Heart right ventricle (tissue), 16 donors: ENCODE data around the gene PRR20E. TPM values are rescaled to one million over a fixed set of nuclear protein-coding genes. Genes with fewer than 3 reads are reported as not detected.
"Not testable (repeated sequence)": the region's sequence is repeated elsewhere in the genome, so short reads cannot be mapped to it uniquely, and the experiment has no call there.

Experiments
- ATAC-seq, 8 donors: fragments of 200-7000 bp; cut with Tn5 transposase; one replicate each; pipeline ENCODE4 v1.9.1; 2020; ENCODE audit warnings: mild to moderate bottlenecking in 8 of 8, moderate library complexity in 8 of 8, moderate number of reproducible peaks in 1 of 8
- DNase-seq, 2 donors: peaks; one replicate each; pipeline ENCODE4 v3.0.0-alpha.2; 2020
- H3K27ac ChIP-seq, 10 donors: fragments of 200-600 bp; sonication (generic) in 2 of 10; one replicate each; pipeline versions ENCODE4 v1.5.0 to v1.8.0; 2020 to 2022; ENCODE audit warnings: mild to moderate bottlenecking in 3 of 10
- H3K27me3 ChIP-seq, 7 donors: fragments of 200-600 bp; one replicate each; pipeline ENCODE4 v1.8.0; 2021 to 2022; ENCODE audit warnings: mild to moderate bottlenecking in 2 of 7
- H3K36me3 ChIP-seq, 9 donors: fragments of 200-600 bp; sonication (generic) in 1 of 9; one replicate each; pipeline versions ENCODE4 v1.5.0 to v1.8.0; 2020 to 2022; ENCODE audit warnings: mild to moderate bottlenecking in 2 of 9
- H3K4me1 ChIP-seq, 9 donors: fragments of 200-600 bp; sonication (generic) in 1 of 9; one replicate each; pipeline versions ENCODE4 v1.5.0 to v1.8.0; 2020 to 2022; ENCODE audit warnings: mild to moderate bottlenecking in 4 of 9
- H3K4me3 ChIP-seq, 10 donors: fragments of 200-600 bp; sonication (generic) in 2 of 10; one replicate each; pipeline versions ENCODE4 v1.5.0 to v1.8.0; 2020 to 2022; ENCODE audit warnings: mild to moderate bottlenecking in 7 of 10, moderate library complexity in 2 of 10
- H3K9me3 ChIP-seq, 11 donors: fragments of 200-600 bp in 10 of 11; sonication (generic) in 2 of 11; one replicate each; pipeline versions ENCODE4 v1.5.0 to v1.8.0; 2013 to 2022; ENCODE audit warnings: mild to moderate bottlenecking in 2 of 11, control low read depth in 1 of 11, moderate library complexity in 1 of 11
- WGBS, 2 donors: extraction: QIAGEN DNeasy Blood & Tissue Kit; methylation state at CpG; one replicate each; pipeline ENCODE4 v1.1.7; 2013; ENCODE audit warnings: inconsistent platforms in 1 of 2; 5-methylcytosine and 5-hydroxymethylcytosine counted together
- intact Hi-C, 10 donors: fragments of 100-400 bp; cut with DNase I; formaldehyde crosslinking; loops; one replicate each; pipeline versions ENCODE4 v1.11.1 to v1.14.2; 2022
- polyA plus RNA-seq, 2 donors: library from polyadenylated mRNA; stranded (reverse); fragments of 200-250 nt; gene quantifications; one replicate each; pipeline ENCODE4 v1.2.3, GENCODE V29; 2013
- total RNA-seq, 10 donors: library from RNA; stranded (reverse); fragmentation: NEBNext Ultra II Directional in 3 of 10; extraction: Animal tissue kit (Norgen Biotek cat#: 25700) in 3 of 10; gene quantifications; one replicate each; pipeline versions ENCODE4 v1.2.1 to v1.2.4, GENCODE V29; 2021 to 2023
- TF ChIP-seq, protein P1 (sequence below), 9 donors: fragments of 200-600 bp; sonication (generic) in 2 of 9; IDR thresholded peaks; one replicate each; pipeline versions ENCODE4 v1.5.0 to v1.8.0; 2021 to 2022; ENCODE audit warnings: antibody characterized with exemption in 9 of 9, mild to moderate bottlenecking in 5 of 9, moderate library complexity in 1 of 9
- donor health status: Arrhythmogenic right ventricular cardiomyopathy.
- donor health status: ischemic (EF 13 %, LVEDD 7.1; RV severe dilation, severe dysfunction).
- donor health status: healthy with polysubstance abuse.
- donor health status: DM: no; HTN: yes; CAD: no.
- donor health status: DM: no; HTN: no; CAD: no.
- donor health status: ischemic (EF 25% LVEDD 6.9; RV normal size, moderate dysfunction).
- donor health status: ischemic (EF 25% LVEDD 5.7; RV mildly dilated, moderate dysfunction).
- donor health status: healthy.
- donor health status: DM: yes; HTN: yes; CAD: no.
- donor health status: Ischemic cardiomyopathy.
- donor health status: ischemic (EF 35%, LVEDD 5.7; RV mildly dilated, moderate dysfunction).
- donor health status: nonischemic (EF 11% LVEDD 7.7; RV severe dilation, severe dysfunction).
- donor health status: DM: yes; HTN: yes; CAD: no.
- donor health status: PGD.
- donor health status: ischemic (EF 29% LVEDD 5.4; RV normal size, mild dysfunction).
- donor health status: nonischemic (EF 23%, LVEDD 6.1; RV moderate dilation, normal function).

PRR20E gene
- total and polyA plus RNA-seq, 12 donors, result not detected

DNA sequence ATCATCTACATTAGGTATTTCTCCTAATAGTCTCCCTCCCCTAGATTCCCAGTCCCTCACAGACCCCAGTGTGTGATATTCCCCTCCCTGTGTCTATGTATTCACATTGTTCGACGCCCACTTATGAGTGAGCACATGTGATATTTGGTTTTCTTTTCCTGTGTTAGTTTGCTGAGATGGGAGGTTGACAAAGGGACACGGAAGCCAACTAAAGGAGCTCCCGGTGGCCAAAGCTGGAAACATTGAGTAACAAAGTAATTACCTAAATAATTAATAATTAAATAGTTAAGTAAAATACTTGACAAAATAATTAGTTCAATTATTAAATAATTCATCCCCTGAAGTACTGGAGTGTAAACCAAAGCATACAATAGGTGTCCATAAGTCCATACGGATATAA, 28.0 kb upstream of the PRR20E start:
- no peak overlapping the region for H3K4me3 ChIP-seq
- H3K27me3 ChIP-seq, result no peaks in the 10 kb centered on the region
- intact Hi-C loops, result no loop called here
- TF ChIP-seq, protein P1, sequence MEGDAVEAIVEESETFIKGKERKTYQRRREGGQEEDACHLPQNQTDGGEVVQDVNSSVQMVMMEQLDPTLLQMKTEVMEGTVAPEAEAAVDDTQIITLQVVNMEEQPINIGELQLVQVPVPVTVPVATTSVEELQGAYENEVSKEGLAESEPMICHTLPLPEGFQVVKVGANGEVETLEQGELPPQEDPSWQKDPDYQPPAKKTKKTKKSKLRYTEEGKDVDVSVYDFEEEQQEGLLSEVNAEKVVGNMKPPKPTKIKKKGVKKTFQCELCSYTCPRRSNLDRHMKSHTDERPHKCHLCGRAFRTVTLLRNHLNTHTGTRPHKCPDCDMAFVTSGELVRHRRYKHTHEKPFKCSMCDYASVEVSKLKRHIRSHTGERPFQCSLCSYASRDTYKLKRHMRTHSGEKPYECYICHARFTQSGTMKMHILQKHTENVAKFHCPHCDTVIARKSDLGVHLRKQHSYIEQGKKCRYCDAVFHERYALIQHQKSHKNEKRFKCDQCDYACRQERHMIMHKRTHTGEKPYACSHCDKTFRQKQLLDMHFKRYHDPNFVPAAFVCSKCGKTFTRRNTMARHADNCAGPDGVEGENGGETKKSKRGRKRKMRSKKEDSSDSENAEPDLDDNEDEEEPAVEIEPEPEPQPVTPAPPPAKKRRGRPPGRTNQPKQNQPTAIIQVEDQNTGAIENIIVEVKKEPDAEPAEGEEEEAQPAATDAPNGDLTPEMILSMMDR (IDR thresholded peaks at IDR 0.05), result no peak
- H3K27ac ChIP-seq, result no peak overlapping the region
- H3K9me3 ChIP-seq, result peaks cover 0 to 10% (median 0%) of the 10 kb centered on the region in 11 donors
- WGBS, 2 donors, result 89 to 90% methylated on average over 5 of the region's 5 CpGs
- DNase-seq (no peak), ATAC-seq (no peak)
- H3K36me3 ChIP-seq, result no peaks in the 10 kb centered on the region
- no peaks in the 10 kb centered on the region for H3K4me1 ChIP-seq

- H3K4me3 ChIP-seq, H3K27ac ChIP-seq, H3K36me3 ChIP-seq, H3K4me1 ChIP-seq, ATAC-seq, H3K27me3 ChIP-seq, H3K9me3 ChIP-seq, intact Hi-C loops, DNase-seq: not testable (repeated sequence)
- WGBS, 2 donors, result 92% methylated on average over 7 to 13 of the region's 18 CpGs
Measured at GRCh38 chr13:57139781-57140180, 27.2 kb upstream of the PRR20E start.

- H3K9me3 ChIP-seq, H3K27me3 ChIP-seq, H3K4me3 ChIP-seq, ATAC-seq, H3K4me1 ChIP-seq, intact Hi-C loops, H3K27ac ChIP-seq, DNase-seq, H3K36me3 ChIP-seq: not testable (repeated sequence)
- 90 to 91% methylated on average over 9 to 10 of the region's 34 CpGs for WGBS, 2 donors
Measured at GRCh38 chr13:57140235-57140968, 26.6 kb upstream of the PRR20E start, which contains the start of gene PRR20A. Gene PRR20A, plus strand, starts transcription at chr13:57140918. Its CDS starts 387 bp downstream, at chr13:57141305.

DNA sequence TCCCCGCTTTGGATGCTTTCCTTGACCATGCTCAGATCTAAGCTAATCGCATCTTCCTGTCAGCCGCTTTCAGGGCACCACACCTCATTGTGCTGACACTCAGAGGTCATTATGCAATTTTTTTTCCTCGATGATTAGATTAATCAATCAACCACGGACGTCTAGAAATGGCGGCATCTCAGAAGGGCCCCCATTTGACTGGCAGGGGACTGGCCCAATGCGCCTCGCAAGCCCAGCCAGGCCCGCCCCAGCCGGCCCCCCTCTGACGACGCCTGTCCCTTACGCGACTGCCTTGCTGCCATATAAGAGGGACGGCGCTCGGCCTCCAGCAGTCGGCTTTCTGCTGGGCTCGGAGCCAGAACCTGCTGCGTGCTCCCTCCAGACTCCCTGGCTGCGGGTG, 19.8 kb upstream of the PRR20E start, which contains the start of gene PRR20B:
TSS of gene PRR20B (plus strand) at position 301 of the 400 bp plus-strand sequence. CDS start 387 bp downstream, outside the sequence.
- ATAC-seq, result not testable (repeated sequence)

DNA sequence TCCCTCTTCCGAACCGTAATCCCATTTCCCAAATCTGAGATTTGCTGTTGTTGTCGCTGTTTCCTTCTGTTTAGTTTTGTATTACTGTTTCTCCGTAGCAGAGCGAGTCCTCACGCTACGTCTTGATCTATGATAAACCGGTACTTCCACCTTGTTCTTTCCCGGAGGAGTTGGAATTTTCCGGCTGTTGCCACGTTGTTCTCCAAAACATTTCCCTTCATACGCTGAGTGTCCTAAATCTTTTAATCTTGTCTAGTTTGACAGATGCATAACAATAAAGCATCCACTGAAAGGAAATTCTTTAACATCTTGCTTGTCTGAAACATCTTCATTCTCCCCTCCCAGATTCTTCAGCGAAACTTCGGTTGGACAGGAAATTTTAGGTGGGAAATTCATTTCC, 18.9 kb upstream of the PRR20E start:
- DNase-seq, H3K27me3 ChIP-seq, H3K9me3 ChIP-seq, ATAC-seq, H3K27ac ChIP-seq, intact Hi-C loops, H3K36me3 ChIP-seq, H3K4me1 ChIP-seq, H3K4me3 ChIP-seq: not testable (repeated sequence)
- 94 to 96% methylated on average over 6 of the region's 14 CpGs for WGBS, 2 donors

More for the DNA sequence above, 19.8 kb upstream of the PRR20E start, which contains the start of gene PRR20B:
- H3K4me1 ChIP-seq, H3K9me3 ChIP-seq, intact Hi-C loops, H3K36me3 ChIP-seq, H3K4me3 ChIP-seq, H3K27me3 ChIP-seq, DNase-seq, H3K27ac ChIP-seq: not testable (repeated sequence)
- WGBS, 2 donors, result no CpG with 5 or more reads among the region's 22 CpGs

GRCh38 chr13:57153761-57154160, 13.2 kb upstream of the PRR20E start, which contains the start of gene PRR20C:
Gene PRR20C, plus strand, starts transcription at chr13:57154061. Its CDS starts 387 bp downstream, at chr13:57154448.
- H3K4me3 ChIP-seq, intact Hi-C loops, DNase-seq, H3K36me3 ChIP-seq, H3K9me3 ChIP-seq, H3K27me3 ChIP-seq, H3K27ac ChIP-seq, H3K4me1 ChIP-seq, ATAC-seq: not testable (repeated sequence)
- no CpG with 5 or more reads among the region's 22 CpGs for WGBS, 2 donors

DNA sequence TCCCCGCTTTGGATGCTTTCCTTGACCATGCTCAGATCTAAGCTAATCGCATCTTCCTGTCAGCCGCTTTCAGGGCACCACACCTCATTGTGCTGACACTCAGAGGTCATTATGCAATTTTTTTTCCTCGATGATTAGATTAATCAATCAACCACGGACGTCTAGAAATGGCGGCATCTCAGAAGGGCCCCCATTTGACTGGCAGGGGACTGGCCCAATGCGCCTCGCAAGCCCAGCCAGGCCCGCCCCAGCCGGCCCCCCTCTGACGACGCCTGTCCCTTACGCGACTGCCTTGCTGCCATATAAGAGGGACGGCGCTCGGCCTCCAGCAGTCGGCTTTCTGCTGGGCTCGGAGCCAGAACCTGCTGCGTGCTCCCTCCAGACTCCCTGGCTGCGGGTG, 6.7 kb upstream of the PRR20E start, which contains the start of gene PRR20D:
TSS of gene PRR20D (plus strand) at position 301 of the 400 bp plus-strand sequence. CDS start 387 bp downstream, outside the sequence.
- H3K9me3 ChIP-seq, H3K36me3 ChIP-seq, intact Hi-C loops, ATAC-seq, H3K27me3 ChIP-seq, DNase-seq, H3K27ac ChIP-seq, H3K4me1 ChIP-seq, H3K4me3 ChIP-seq: not testable (repeated sequence)
- no CpG with 5 or more reads among the region's 22 CpGs for WGBS, 2 donors
